ENCODE data around the gene TMEM164.

Gene TMEM164

GRCh38 chrX:110049096-110049495 is 46.2 kb downstream of the TMEM164 start:
- TF ChIP-seq CTCF (conservative IDR thresholded peaks at IDR 0.05; ENCODE audit: low read depth, low read length) = no peak
- Histone ChIP-seq H3K9ac (no peak overlapping the region), H3K27me3 (ENCODE audit: insufficient read depth, low read depth) (no peaks in the 10 kb centered on the region), H4K20me1 (ENCODE audit: insufficient read depth) (no peaks in the 10 kb centered on the region), H3K4me2 (no peak overlapping the region), H3K79me2 (ENCODE audit: insufficient read depth, low read depth) (no peaks in the 10 kb centered on the region), H3K36me3 (ENCODE audit: insufficient read depth) (no peaks in the 10 kb centered on the region), H3K27ac (no peak overlapping the region), H2AFZ (ENCODE audit: low read depth) (no peak overlapping the region), H3K4me3 (IDR thresholded peaks at IDR 0.05; ENCODE audit: insufficient read depth, low read depth, low read length) (no peak overlapping the region), H3K4me1 (ENCODE audit: low read depth, poor library complexity, severe bottlenecking) (no peaks in the 10 kb centered on the region)

GRCh38 chrX:110050386-110050785 is 47.5 kb downstream of the TMEM164 start:
- Histone ChIP-seq H3K4me2 (no peak overlapping the region), H3K79me2 (ENCODE audit: insufficient read depth, low read depth) (no peaks in the 10 kb centered on the region), H3K27me3 (ENCODE audit: insufficient read depth, low read depth) (no peaks in the 10 kb centered on the region), H3K4me3 (IDR thresholded peaks at IDR 0.05; ENCODE audit: insufficient read depth, low read depth, low read length) (no peak overlapping the region), H3K27ac (no peak overlapping the region), H3K9ac (no peak overlapping the region), H3K4me1 (ENCODE audit: low read depth, poor library complexity, severe bottlenecking) (no peaks in the 10 kb centered on the region), H3K36me3 (ENCODE audit: insufficient read depth) (no peaks in the 10 kb centered on the region), H2AFZ (ENCODE audit: low read depth) (no peak overlapping the region), H4K20me1 (ENCODE audit: insufficient read depth) (no peaks in the 10 kb centered on the region)
- no peak for TF ChIP-seq CTCF (conservative IDR thresholded peaks at IDR 0.05; ENCODE audit: low read depth, low read length)

- no peak overlapping the region for H3K4me2 ChIP-seq
- TF ChIP-seq CTCF (conservative IDR thresholded peaks at IDR 0.05; ENCODE audit: low read depth, low read length) = no peak
These were observed 48.0 kb downstream of the TMEM164 start for GRCh38 chrX:110050901-110051300.

GRCh38 chrX:110051559-110051958 is 48.6 kb downstream of the TMEM164 start:
- Histone ChIP-seq H4K20me1 (ENCODE audit: insufficient read depth) (no peaks in the 10 kb centered on the region), H3K79me2 (ENCODE audit: insufficient read depth, low read depth) (no peaks in the 10 kb centered on the region), H3K4me1 (ENCODE audit: low read depth, poor library complexity, severe bottlenecking) (no peaks in the 10 kb centered on the region), H3K4me2 (no peak overlapping the region), H3K36me3 (ENCODE audit: insufficient read depth) (no peaks in the 10 kb centered on the region), H2AFZ (ENCODE audit: low read depth) (no peak overlapping the region), H3K4me3 (IDR thresholded peaks at IDR 0.05; ENCODE audit: insufficient read depth, low read depth, low read length) (no peak overlapping the region), H3K9ac (no peak overlapping the region), H3K27me3 (ENCODE audit: insufficient read depth, low read depth) (no peaks in the 10 kb centered on the region), H3K27ac (no peak overlapping the region)
- no peak for TF ChIP-seq CTCF (conservative IDR thresholded peaks at IDR 0.05; ENCODE audit: low read depth, low read length)

More at GRCh38 chrX:110050901-110051300, 48.0 kb downstream of the TMEM164 start:
- no peak overlapping the region for H2AFZ ChIP-seq (ENCODE audit: low read depth)
- H3K9ac ChIP-seq = no peak overlapping the region
- H3K4me1 ChIP-seq (ENCODE audit: low read depth, poor library complexity, severe bottlenecking) = no peaks in the 10 kb centered on the region
- H4K20me1 ChIP-seq (ENCODE audit: insufficient read depth) = no peaks in the 10 kb centered on the region
- H3K27me3 ChIP-seq (ENCODE audit: insufficient read depth, low read depth) = no peaks in the 10 kb centered on the region
- no peaks in the 10 kb centered on the region for H3K79me2 ChIP-seq (ENCODE audit: insufficient read depth, low read depth)
- H3K36me3 ChIP-seq (ENCODE audit: insufficient read depth) = no peaks in the 10 kb centered on the region
- H3K4me3 ChIP-seq (IDR thresholded peaks at IDR 0.05; ENCODE audit: insufficient read depth, low read depth, low read length) = no peak overlapping the region
- no peak overlapping the region for H3K27ac ChIP-seq

Measured in KMS-11 (cell line).